Chondrocyte (in vitro differentiated cells): ENCODE measurements around the gene PRUNE2. TPM values are rescaled to one million over a fixed set of nuclear protein-coding genes. Genes with fewer than 3 reads are reported as not detected.

Source experiments
- DNase-seq: peaks from one replicate; pipeline ENCODE4 v3.0.0; 2021; ENCODE audit warnings: mixed read lengths, low spot score
- H3K27ac Mint-ChIP-seq: one replicate; pipeline ENCODE4 v1.8.0; 2021; ENCODE audit warnings: mild to moderate bottlenecking, moderate library complexity, mixed read lengths; ENCODE audit not compliant: unreplicated experiment
- H3K27me3 Mint-ChIP-seq: 2 replicates; pipeline ENCODE4 v1.8.0; 2021; ENCODE audit warnings: low read depth, mixed read lengths
- H3K36me3 Mint-ChIP-seq: 2 replicates; pipeline ENCODE4 v1.8.0; 2021; ENCODE audit warnings: low read depth, mixed read lengths
- H3K4me1 Mint-ChIP-seq: 2 replicates; pipeline ENCODE4 v1.8.0; 2021; ENCODE audit warnings: low read depth, mild to moderate bottlenecking, mixed read lengths
- H3K4me3 Mint-ChIP-seq: one replicate; pipeline ENCODE4 v1.8.0; 2021; ENCODE audit warnings: mild to moderate bottlenecking, moderate library complexity, mixed read lengths; ENCODE audit not compliant: unreplicated experiment
- H3K9me3 Mint-ChIP-seq: 2 replicates; pipeline ENCODE4 v1.8.0; 2021; ENCODE audit warnings: low read depth, mixed read lengths
- total RNA-seq: library from RNA; stranded (reverse); gene quantifications from 3 replicates; pipeline ENCODE4 v1.2.1, GENCODE V29; 2021
- TF ChIP-seq, protein P1 (sequence below): fragments of 200-600 bp; sonication (generic); IDR thresholded peaks from 2 replicates; pipeline ENCODE4 v1.5.0; 2021; ENCODE audit warnings: antibody characterized with exemption, mild to moderate bottlenecking, moderate library complexity

PRUNE2 gene
- total RNA-seq, 1 donor from 2014 or later = 10.5 TPM

DNA sequence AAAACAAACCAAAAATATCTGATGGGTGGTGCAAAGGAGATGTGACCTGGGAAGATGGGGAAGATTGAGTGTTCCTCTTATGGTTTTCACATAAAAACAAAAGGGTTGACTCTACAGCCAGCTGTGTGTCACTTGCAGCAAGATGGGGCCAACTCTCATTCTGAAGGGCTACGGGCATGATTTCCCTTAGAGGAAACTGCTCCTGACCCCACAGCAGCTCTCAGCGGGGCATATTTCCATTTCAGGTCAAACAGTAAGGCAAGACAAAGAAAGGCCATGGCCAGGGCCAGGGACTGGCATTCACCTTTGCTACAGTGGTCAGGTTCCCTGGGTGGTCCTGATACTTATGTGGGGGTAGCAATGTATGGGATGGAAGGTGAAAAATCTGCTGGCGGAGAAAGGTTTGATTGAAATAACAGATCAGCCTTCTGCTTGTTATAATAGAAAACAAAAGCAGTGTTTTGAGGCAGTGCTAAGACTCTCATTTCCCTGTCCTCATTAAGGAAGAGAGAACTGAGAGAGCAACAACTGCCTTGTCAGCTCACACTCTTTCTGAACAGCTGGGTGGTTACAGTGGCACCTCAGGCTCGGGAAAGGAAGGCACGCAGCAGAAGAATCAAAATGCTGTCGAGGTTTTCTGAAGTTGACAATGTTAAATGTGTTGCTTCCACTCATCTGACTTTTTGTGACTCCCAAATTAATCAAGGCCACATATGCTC lies 262.4 kb downstream of the PRUNE2 start:
- Mint-ChIP-seq H3K9me3 (no peaks in the 10 kb centered on the region), H3K27me3 (no peaks in the 10 kb centered on the region), H3K4me1 (peaks cover 7% of the 10 kb centered on the region), H3K36me3 (no peaks in the 10 kb centered on the region), H3K4me3 (no peak overlapping the region), H3K27ac (no peak overlapping the region)
- no peak for DNase-seq
- TF ChIP-seq, protein P1, sequence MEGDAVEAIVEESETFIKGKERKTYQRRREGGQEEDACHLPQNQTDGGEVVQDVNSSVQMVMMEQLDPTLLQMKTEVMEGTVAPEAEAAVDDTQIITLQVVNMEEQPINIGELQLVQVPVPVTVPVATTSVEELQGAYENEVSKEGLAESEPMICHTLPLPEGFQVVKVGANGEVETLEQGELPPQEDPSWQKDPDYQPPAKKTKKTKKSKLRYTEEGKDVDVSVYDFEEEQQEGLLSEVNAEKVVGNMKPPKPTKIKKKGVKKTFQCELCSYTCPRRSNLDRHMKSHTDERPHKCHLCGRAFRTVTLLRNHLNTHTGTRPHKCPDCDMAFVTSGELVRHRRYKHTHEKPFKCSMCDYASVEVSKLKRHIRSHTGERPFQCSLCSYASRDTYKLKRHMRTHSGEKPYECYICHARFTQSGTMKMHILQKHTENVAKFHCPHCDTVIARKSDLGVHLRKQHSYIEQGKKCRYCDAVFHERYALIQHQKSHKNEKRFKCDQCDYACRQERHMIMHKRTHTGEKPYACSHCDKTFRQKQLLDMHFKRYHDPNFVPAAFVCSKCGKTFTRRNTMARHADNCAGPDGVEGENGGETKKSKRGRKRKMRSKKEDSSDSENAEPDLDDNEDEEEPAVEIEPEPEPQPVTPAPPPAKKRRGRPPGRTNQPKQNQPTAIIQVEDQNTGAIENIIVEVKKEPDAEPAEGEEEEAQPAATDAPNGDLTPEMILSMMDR = no peak

DNA sequence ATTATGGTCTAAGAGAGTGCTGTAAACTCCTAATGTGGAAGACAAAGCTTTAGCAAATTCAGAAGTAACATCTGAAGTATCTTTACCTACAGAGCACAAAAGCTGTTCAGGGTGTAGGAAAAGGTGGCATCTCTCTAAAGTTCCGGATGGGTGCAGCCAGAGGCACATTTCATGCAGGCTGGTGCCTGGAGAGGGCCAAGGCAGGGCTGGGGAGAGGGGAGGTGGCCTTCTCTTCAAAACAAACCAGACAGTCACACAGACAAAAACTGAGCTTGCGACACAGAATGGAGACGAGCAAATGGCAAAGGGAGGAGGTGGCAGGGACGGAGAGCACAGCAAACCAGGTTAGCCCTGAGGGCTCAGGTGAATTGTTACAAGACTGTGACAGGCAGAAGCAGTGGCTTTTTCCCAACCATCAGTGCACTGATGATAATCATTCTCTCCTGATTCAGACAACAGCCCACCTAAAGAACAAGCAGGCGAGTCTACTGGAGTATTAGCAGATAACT lies 263.2 kb downstream of the PRUNE2 start:
- Mint-ChIP-seq H3K36me3 (no peaks in the 10 kb centered on the region), H3K27ac (no peak overlapping the region), H3K27me3 (no peaks in the 10 kb centered on the region), H3K4me1 (peaks cover 14% of the 10 kb centered on the region), H3K4me3 (no peak overlapping the region), H3K9me3 (no peaks in the 10 kb centered on the region)
- TF ChIP-seq, protein P1 = no peak
- no peak for DNase-seq

DNA sequence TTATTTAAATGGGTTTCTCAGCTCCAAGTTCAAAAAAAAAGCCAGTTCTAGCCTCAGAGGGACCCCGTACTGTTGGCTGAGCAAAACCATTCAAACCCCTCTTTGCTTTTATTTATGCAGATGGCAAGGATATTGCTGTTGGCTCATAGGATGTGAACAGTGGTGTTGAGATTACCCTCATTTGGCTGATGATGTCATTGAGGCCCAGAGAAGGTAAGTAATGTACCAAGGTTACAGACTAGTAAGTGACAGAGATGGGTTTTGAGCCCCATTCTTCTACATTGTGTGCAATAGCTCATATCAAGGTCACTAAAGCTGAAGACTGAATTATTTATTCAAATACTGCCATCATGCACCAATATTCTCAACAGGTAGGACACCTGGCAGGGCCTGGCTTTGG lies 263.8 kb downstream of the PRUNE2 start:
- Mint-ChIP-seq H3K4me1 (peaks cover 20% of the 10 kb centered on the region), H3K9me3 (no peaks in the 10 kb centered on the region), H3K27me3 (no peaks in the 10 kb centered on the region), H3K36me3 (no peaks in the 10 kb centered on the region), H3K27ac (no peak overlapping the region), H3K4me3 (no peak overlapping the region)
- no peak for DNase-seq
- TF ChIP-seq, protein P1 = no peak

DNA sequence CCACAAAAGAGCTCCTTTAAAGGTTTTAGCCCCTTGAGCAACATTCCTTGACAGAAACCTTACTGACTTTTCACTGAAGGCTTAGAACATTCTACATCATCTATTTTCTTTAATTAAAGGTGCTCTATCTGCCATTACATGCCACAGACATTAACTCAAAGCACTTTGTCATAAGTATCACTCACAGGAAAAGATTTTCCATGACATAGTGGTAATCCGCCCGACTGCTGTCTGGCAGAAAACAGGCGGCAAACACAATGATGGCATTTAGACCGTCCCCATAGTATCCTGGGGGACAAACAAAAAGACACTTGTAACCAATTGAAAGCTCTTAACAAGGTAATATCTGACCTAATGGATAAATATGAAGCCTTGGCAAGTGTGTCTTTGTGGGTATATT lies 267.9 kb downstream of the PRUNE2 start:
- H3K4me3 Mint-ChIP-seq = no peak overlapping the region
- no peak for DNase-seq
- no peaks in the 10 kb centered on the region for H3K9me3 Mint-ChIP-seq
- no peaks in the 10 kb centered on the region for H3K36me3 Mint-ChIP-seq
- TF ChIP-seq, protein P1 = no peak
- H3K27ac Mint-ChIP-seq = no peak overlapping the region
- H3K4me1 Mint-ChIP-seq = peaks cover 20% of the 10 kb centered on the region
- H3K27me3 Mint-ChIP-seq = no peaks in the 10 kb centered on the region

DNA sequence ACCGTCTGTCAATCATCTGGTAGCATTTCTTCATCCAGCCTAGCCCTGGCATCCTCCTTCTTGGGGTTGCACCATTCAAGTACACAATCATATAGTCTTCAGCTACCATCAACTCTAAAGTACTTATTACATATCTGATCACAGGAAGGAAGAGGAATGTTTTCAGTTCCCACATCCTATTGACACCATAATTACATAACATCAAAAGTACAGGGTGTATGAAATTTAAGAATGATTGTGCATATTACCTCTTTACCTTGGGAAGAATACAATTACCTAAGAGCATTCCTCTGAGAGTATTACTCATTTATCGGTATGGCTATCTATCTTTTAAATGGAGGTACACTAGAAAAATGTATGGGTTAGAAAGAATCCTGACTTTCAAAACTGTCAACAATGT lies 268.5 kb downstream of the PRUNE2 start:
- TF ChIP-seq, protein P1 = no peak
- Mint-ChIP-seq H3K27ac (no peak overlapping the region), H3K4me1 (peaks cover 20% of the 10 kb centered on the region)

More for the DNA sequence above, 268.5 kb downstream of the PRUNE2 start:
- no peaks in the 10 kb centered on the region for H3K27me3 Mint-ChIP-seq
- no peak overlapping the region for H3K4me3 Mint-ChIP-seq
- H3K36me3 Mint-ChIP-seq = no peaks in the 10 kb centered on the region
- DNase-seq = no peak
- no peaks in the 10 kb centered on the region for H3K9me3 Mint-ChIP-seq
